Motor neuron (in vitro differentiated cells): ENCODE results near the gene LY6G5B. TPM values are rescaled to one million over a fixed set of nuclear protein-coding genes. Genes with fewer than 3 reads are reported as not detected.

Experiments
- ATAC-seq, 8 experiments: fragments of 200-7000 bp; cut with Tn5 transposase; replicated peaks in 6 of 8; 2 replicates each; pipeline ENCODE4 v1.8.0; 2021; ENCODE audit warnings: mild to moderate bottlenecking in 8 of 8, moderate library complexity in 8 of 8
- H3K27ac ChIP-seq, 2 donors: fragments of 250-450 bp; sonication (Bioruptor Pico); 2 replicates each; pipeline ENCODE4 v1.9.0; 2021; ENCODE audit warnings: antibody characterized with exemption in 2 of 2, mild to moderate bottlenecking in 2 of 2, moderate library complexity in 1 of 2
- H3K4me1 ChIP-seq, 2 donors: fragments of 250-450 bp; sonication (Bioruptor Pico); replicated peaks in 1 of 2; 2 replicates each; pipeline ENCODE4 v1.6.1; 2021; ENCODE audit warnings: antibody characterized with exemption in 2 of 2, mild to moderate bottlenecking in 2 of 2, moderate library complexity in 1 of 2
- H3K4me3 ChIP-seq, 5 donors: fragments of 250-450 bp; sonication (Bioruptor Pico); 2 replicates each; pipeline ENCODE4 v1.9.0; 2021; ENCODE audit warnings: antibody characterized with exemption in 5 of 5, mild to moderate bottlenecking in 5 of 5, moderate library complexity in 4 of 5
- WGBS, 10 experiments: fragments of 450-650 bp; shearing (Covaris generic); methylation state at CpG; one replicate each; pipeline ENCODE4 v1.0.0; 2022; 5-methylcytosine and 5-hydroxymethylcytosine counted together
- in situ Hi-C, 9 experiments: fragments of 400-800 bp; cut with MboI; loops; one replicate each; pipeline ENCODE4 v1.15.0; 2021; ENCODE audit warnings: low sequenced_read_pairs in 9 of 9, low pct_unique_long_range_greater_than_20kb in 2 of 9; ENCODE audit not compliant: unreplicated experiment in 9 of 9
- total RNA-seq, 8 experiments: library from RNA; unstranded; fragments of 300-600 nt; gene quantifications; 2 replicates each; pipeline versions ENCODE4 v1.2.3 to v1.2.4, GENCODE V29; 2022

Gene LY6G5B
- total RNA-seq, 8 experiments from 2014 or later, result 3.0 to 20.9 (median 6.3) TPM

GRCh38 chr6:31643818-31644454 is 25.8 kb upstream of the LY6G5B start:
- in situ Hi-C loops, result no loop called here
- 70 to 100% (median 93%) methylated on average over 1 to 5 of the region's 17 CpGs; no CpG with 5 or more reads in 4 of the 10 experiments for WGBS, 10 experiments
- no peak overlapping the region for H3K27ac ChIP-seq
- no peak overlapping the region for H3K4me3 ChIP-seq
- peak in 2 of 8 experiments; percentile 7 to 9 for ATAC-seq
- H3K4me1 ChIP-seq, result no peaks in the 10 kb centered on the region

- whole genome bisulfite sequencing, 10 experiments, result 90 to 100% (median 94%) methylated on average over 2 to 4 of the region's 9 CpGs; no CpG with 5 or more reads in 5 of the 10 experiments
- no peak for ATAC-seq
- Histone ChIP-seq H3K27ac (no peak overlapping the region), H3K4me1 (peaks cover under 1 to 4% of the 10 kb centered on the region in 2 donors), H3K4me3 (no peak overlapping the region)
- in situ Hi-C loops, result no loop called here
These were observed 24.5 kb upstream of the LY6G5B start for GRCh38 chr6:31645325-31645724.

- WGBS, 10 experiments, result 0 to 20% (median 2%) methylated on average over 1 to 12 of the region's 29 CpGs; no CpG with 5 or more reads in 2 of the 10 experiments
- in situ Hi-C loops, result loop anchor here in 1 of 9 experiments (25.0 kb wide), 1 partner anchor 186 kb away; the partner anchor contains the start of gene HSPA1B
- peak overlapping the region; percentile 99 for H3K27ac ChIP-seq
- peaks cover 14 to 19% of the 10 kb centered on the region in 2 donors for H3K4me1 ChIP-seq
- ATAC-seq, result peak; percentile 59 to 83 (median 78)
- H3K4me3 ChIP-seq, result peak overlapping the region; percentile 64 to 89 (median 78)
These were observed 18.1 kb upstream of the LY6G5B start for GRCh38 chr6:31651602-31652191.

GRCh38 chr6:31652925-31653724 is 16.7 kb upstream of the LY6G5B start:
- Histone ChIP-seq H3K4me3 (peak overlapping the region; percentile 64 to 89 (median 78)), H3K27ac (peak overlapping the region; percentile 99), H3K4me1 (peaks cover 18 to 20% of the 10 kb centered on the region in 2 donors)
- 2 to 45% (median 16%) methylated on average over 2 to 17 of the region's 37 CpGs for WGBS, 10 experiments
- ATAC-seq, result peak; percentile 49 to 75 (median 60)
- in situ Hi-C loops, result loop anchor here in 1 of 9 experiments (25.0 kb wide), 1 partner anchor 184 kb away; the partner anchor contains the start of gene HSPA1B

GRCh38 chr6:31654574-31655348 is 15.0 kb upstream of the LY6G5B start:
- Histone ChIP-seq H3K27ac (no peak overlapping the region), H3K4me1 (peaks cover 34 to 36% of the 10 kb centered on the region in 2 donors), H3K4me3 (no peak overlapping the region)
- no peak for ATAC-seq
- in situ Hi-C loops, result loop anchor here in 1 of 9 experiments (25.0 kb wide), 1 partner anchor 183 kb away; the partner anchor contains the start of gene HSPA1B
- 87 to 100% (median 96%) methylated on average over 2 to 8 of the region's 8 CpGs for WGBS, 10 experiments

- in situ Hi-C loops, result loop anchor here in 1 of 9 experiments (25.0 kb wide), 1 partner anchor 182 kb away; the partner anchor contains the start of gene HSPA1B
- 64 to 100% (median 80%) methylated on average over 2 to 8 of the region's 8 CpGs; no CpG with 5 or more reads in 2 of the 10 experiments for WGBS, 10 experiments
- no peak within 1 kb of the TSS for H3K27ac ChIP-seq
- H3K4me1 ChIP-seq, result peaks cover 30 to 32% of the 10 kb centered on the region in 2 donors
- H3K4me3 ChIP-seq, result no peak within 1 kb of the TSS
- no peak for ATAC-seq
These were observed 14.2 kb upstream of the LY6G5B start, which contains the start of gene APOM for GRCh38 chr6:31655349-31656237. TSS of gene APOM (plus strand) at chr6:31655894. CDS start at chr6:31655967, 73 bp downstream.

GRCh38 chr6:31657406-31658157 is 12.2 kb upstream of the LY6G5B start:
- H3K4me3 ChIP-seq, result peak overlapping the region in 1 of 5 donors; percentile 5
- peaks cover 25 to 27% of the 10 kb centered on the region in 2 donors for H3K4me1 ChIP-seq
- ATAC-seq, result no peak
- H3K27ac ChIP-seq, result no peak overlapping the region
- in situ Hi-C loops, result loop anchor here in 1 of 9 experiments (25.0 kb wide), 1 partner anchor 180 kb away; the partner anchor contains the start of gene HSPA1B
- 0 to 100% (median 64%) methylated on average over 1 to 5 of the region's 6 CpGs; no CpG with 5 or more reads in 4 of the 10 experiments for WGBS, 10 experiments

- in situ Hi-C loops, result loop anchor here in 1 of 9 experiments (25.0 kb wide), 1 partner anchor 179 kb away; the partner anchor contains the start of gene HSPA1B
- Histone ChIP-seq H3K4me3 (peak overlapping the region in 1 of 5 donors; percentile 5), H3K27ac (no peak overlapping the region), H3K4me1 (peaks cover 27 to 28% of the 10 kb centered on the region in 2 donors)
- ATAC-seq, result no peak
- 40 to 100% (median 83%) methylated on average over 1 to 3 of the region's 4 CpGs; no CpG with 5 or more reads in 1 of the 10 experiments for WGBS, 10 experiments
These were observed 11.6 kb upstream of the LY6G5B start for GRCh38 chr6:31658158-31658688.

GRCh38 chr6:31658983-31659648 is 10.7 kb upstream of the LY6G5B start:
- Histone ChIP-seq H3K27ac (peak overlapping the region in 1 of 2 donors; percentile 79), H3K4me3 (peak overlapping the region; percentile 48 to 74 (median 57)), H3K4me1 (peaks cover 29 to 31% of the 10 kb centered on the region in 2 donors)
- ATAC-seq, result no peak
- in situ Hi-C loops, result loop anchor here in 1 of 9 experiments (25.0 kb wide), 1 partner anchor 178 kb away; the partner anchor contains the start of gene HSPA1B
- 90 to 91% methylated on average over 2 to 6 of the region's 13 CpGs; no CpG with 5 or more reads in 8 of the 10 experiments for WGBS, 10 experiments
